GM12878 (cell line): ENCODE data around the gene OR10J1.

Experiments
- CTCF ChIP-seq, 3 experiments: IDR thresholded peaks in 2 of 3; conservative IDR thresholded peaks in 1 of 3; 2 replicates each; pipeline ENCODE4 v1.5.1; 2011; ENCODE audit warnings: low read depth in 3 of 3, low read length in 3 of 3, mild to moderate bottlenecking in 3 of 3, control low read depth in 2 of 3, moderate library complexity in 2 of 3, inconsistent platforms in 1 of 3, mixed read lengths in 1 of 3; ENCODE audit not compliant: control insufficient read depth in 2 of 3, insufficient read depth in 1 of 3; ENCODE audit errors: extremely low read depth in 1 of 3
- E4F1 ChIP-seq: fragments of 450-650 bp; IDR thresholded peaks from 2 replicates; pipeline ENCODE4 v1.6.1; 2018; ENCODE audit warnings: borderline replicate concordance, mild to moderate bottlenecking; ENCODE audit not compliant: partially characterized antibody
- GABPA ChIP-seq: IDR thresholded peaks from 2 replicates; pipeline ENCODE4 v1.6.1; 2014; ENCODE audit warnings: antibody characterized with exemption, low read depth, mild to moderate bottlenecking, inconsistent platforms
- KDM1A ChIP-seq: fragments of 200-600 bp; sonication (generic); IDR thresholded peaks from 2 replicates; pipeline ENCODE4 v1.6.1; 2016; ENCODE audit warnings: borderline replicate concordance
- MAX ChIP-seq: IDR thresholded peaks from 2 replicates; pipeline ENCODE4 v1.6.1; 2012; ENCODE audit warnings: low read depth, low read length, improper control_type of control experiment
- MXI1 ChIP-seq: fragments of 150-350 bp; IDR thresholded peaks from 2 replicates; pipeline ENCODE4 v1.6.1; 2011; ENCODE audit warnings: low read depth, mild to moderate bottlenecking, inconsistent platforms, low read length, improper control_type of control experiment
- SIX5 ChIP-seq: IDR thresholded peaks from 2 replicates; pipeline ENCODE4 v1.6.1; 2011; ENCODE audit warnings: mild to moderate bottlenecking, low read depth, low read length, moderate library complexity; ENCODE audit not compliant: severe bottlenecking
- SPI1 ChIP-seq: IDR thresholded peaks from 2 replicates; pipeline ENCODE4 v1.6.1; 2011; ENCODE audit warnings: low read depth, mild to moderate bottlenecking, low read length, moderate library complexity, borderline replicate concordance; ENCODE audit not compliant: insufficient read depth
- STAT3 ChIP-seq: IDR thresholded peaks from 2 replicates; pipeline ENCODE4 v1.6.1; 2011; ENCODE audit warnings: low read depth, low read length, improper control_type of control experiment
- TBL1XR1 ChIP-seq: IDR thresholded peaks from 2 replicates; pipeline ENCODE4 v1.6.1; 2012; ENCODE audit warnings: low read depth, low read length, improper control_type of control experiment
- ZBTB40 ChIP-seq: fragments of 450-650 bp; IDR thresholded peaks from 2 replicates; pipeline ENCODE4 v1.6.1; 2016; ENCODE audit warnings: mild to moderate bottlenecking, moderate library complexity, borderline replicate concordance
- ZNF384 ChIP-seq: IDR thresholded peaks from 2 replicates; pipeline ENCODE4 v1.6.1; 2012; ENCODE audit warnings: low read depth, mild to moderate bottlenecking, low read length, improper control_type of control experiment, borderline replicate concordance
- ZSCAN29 ChIP-seq: fragments of 450-650 bp; IDR thresholded peaks from 2 replicates; pipeline ENCODE4 v1.6.1; 2017; ENCODE audit warnings: mild to moderate bottlenecking, moderate library complexity

- TF ChIP-seq SIX5: no peak
- TF ChIP-seq STAT3: no peak
- no peak for TF ChIP-seq ZNF384
- no peak for TF ChIP-seq CTCF (IDR thresholded peaks at IDR 0.05 in 2 of 3, conservative IDR thresholded peaks at IDR 0.05 in 1 of 3; ENCODE audit: control insufficient read depth in 2 of 3, extremely low read depth in 1 of 3, insufficient read depth in 1 of 3, low read depth in 3 of 3, low read length in 3 of 3)
- no peak for TF ChIP-seq E4F1
- TF ChIP-seq TBL1XR1: no peak
- no peak for TF ChIP-seq MXI1
- no peak for TF ChIP-seq ZSCAN29
- no peak for TF ChIP-seq KDM1A
- no peak for TF ChIP-seq ZBTB40
- TF ChIP-seq GABPA: no peak
- no peak for TF ChIP-seq SPI1
- TF ChIP-seq MAX: no peak
Observed at GRCh38 chr1:159444511-159444910, 5.0 kb downstream of the OR10J1 start.
